Gastrocnemius medialis (tissue), 4 donors: ENCODE measurements around the gene RAB6D. TPM values are rescaled to one million over a fixed set of nuclear protein-coding genes. Genes with fewer than 3 reads are reported as not detected.
"Not testable (repeated sequence)": the region's sequence is repeated elsewhere in the genome, so short reads cannot be mapped to it uniquely, and the experiment has no call there.

ENCODE experiments used
- ATAC-seq, 2 donors: fragments of 150-250 bp; one replicate each; pipeline ENCODE4 v1.9.1; 2016
- DNase-seq, 2 donors: peaks; one replicate each; pipeline ENCODE4 v3.0.0-alpha.2; 2019
- H3K27ac ChIP-seq, 4 donors: fragments of 200-600 bp; sonication (generic); 1 replicate in 1 of 4; 2 replicates in 3 of 4; pipeline ENCODE4 v1.5.1; 2016 to 2018; ENCODE audit warnings: mild to moderate bottlenecking in 2 of 4, moderate library complexity in 1 of 4
- H3K27me3 ChIP-seq, 3 donors: fragments of 200-600 bp; sonication (generic) in 2 of 3; 1 replicate in 1 of 3; 2 replicates in 2 of 3; pipeline versions ENCODE4 v1.5.1 to v1.6.0; 2016 to 2019; ENCODE audit warnings: mild to moderate bottlenecking in 1 of 3, moderate library complexity in 1 of 3
- H3K36me3 ChIP-seq, 2 donors: fragments of 200-600 bp; sonication (generic) in 1 of 2; one replicate each; pipeline ENCODE4 v1.5.1; 2017 to 2018
- H3K4me1 ChIP-seq, 2 donors: fragments of 200-600 bp; sonication (generic) in 1 of 2; one replicate each; pipeline ENCODE4 v1.5.1; 2016 to 2017; ENCODE audit warnings: mild to moderate bottlenecking in 2 of 2
- H3K4me3 ChIP-seq, 4 donors: fragments of 200-600 bp; sonication (generic) in 3 of 4; 1 replicate in 1 of 4; 2 replicates in 3 of 4; pipeline ENCODE4 v1.5.1; 2016 to 2019; ENCODE audit warnings: mild to moderate bottlenecking in 2 of 4
- H3K9me3 ChIP-seq, 3 donors: fragments of 200-600 bp; sonication (generic) in 2 of 3; 1 replicate in 1 of 3; 2 replicates in 2 of 3; pipeline ENCODE4 v1.5.1; 2016 to 2019
- POLR2A ChIP-seq, 2 donors: fragments of 450-650 bp; IDR thresholded peaks; one replicate each; pipeline ENCODE4 v1.6.1; 2017; ENCODE audit warnings: antibody characterized with exemption in 2 of 2, mild to moderate bottlenecking in 2 of 2, moderate library complexity in 2 of 2
- in situ Hi-C, 4 donors: fragments of 200-750 bp; cut with MboI; loops; one replicate each; pipeline versions ENCODE4 v1.15.0 to v1.8.0; 2017; ENCODE audit warnings: low sequenced_read_pairs in 4 of 4
- intact Hi-C: fragments of 100-400 bp; cut with DNase I; formaldehyde crosslinking; loops from one replicate; pipeline ENCODE4 v1.15.1; 2023; ENCODE audit warnings: low total_unique reads
- total RNA-seq, 4 donors: library from RNA; depleted of rRNA; stranded (reverse); fragments of >200 nt; gene quantifications; one replicate each; pipeline versions ENCODE4 v1.1.0 to v1.2.3, GENCODE V29; 2016
- TF ChIP-seq, protein P1 (sequence below), 5 experiments: fragments of 450-650 bp in 3 of 5; fragments of 200-600 bp in 2 of 5; sonication (generic) in 2 of 5; IDR thresholded peaks in 4 of 5; conservative IDR thresholded peaks in 1 of 5; 1 replicate in 4 of 5; 2 replicates in 1 of 5; pipeline ENCODE4 v1.5.1; 2016 to 2019; ENCODE audit warnings: antibody characterized with exemption in 5 of 5, mild to moderate bottlenecking in 3 of 5, moderate library complexity in 3 of 5

Gene RAB6D
- total RNA-seq, 4 donors from 2014 or later = not detected

DNA sequence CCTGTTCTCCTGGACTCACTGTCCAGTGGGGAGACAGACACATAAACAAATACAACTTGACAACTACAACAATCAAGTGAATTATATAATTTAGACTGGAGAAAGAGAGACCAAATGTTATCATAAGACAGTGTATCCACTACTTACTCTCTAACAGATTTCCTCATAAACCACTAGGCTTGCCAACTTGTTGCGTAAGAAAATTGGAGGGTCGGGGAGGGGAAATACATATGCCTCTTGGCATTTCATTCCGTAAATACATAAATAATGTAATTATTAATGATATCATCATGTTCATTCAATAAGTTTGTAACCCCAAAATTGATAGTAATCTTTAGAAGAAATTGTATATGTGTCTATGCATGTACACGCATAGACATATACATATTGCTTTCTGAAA, 14.9 kb downstream of the RAB6D start:
- no peak overlapping the region for H3K27ac ChIP-seq
- no peak for ATAC-seq
- H3K9me3 ChIP-seq = no peaks in the 10 kb centered on the region
- intact Hi-C loops = no loop called here
- no peak for DNase-seq
- no peaks in the 10 kb centered on the region for H3K36me3 ChIP-seq
- no peaks in the 10 kb centered on the region for H3K4me1 ChIP-seq
- in situ Hi-C loops = no loop called here
- no peaks in the 10 kb centered on the region for H3K27me3 ChIP-seq
- TF ChIP-seq, protein P1, sequence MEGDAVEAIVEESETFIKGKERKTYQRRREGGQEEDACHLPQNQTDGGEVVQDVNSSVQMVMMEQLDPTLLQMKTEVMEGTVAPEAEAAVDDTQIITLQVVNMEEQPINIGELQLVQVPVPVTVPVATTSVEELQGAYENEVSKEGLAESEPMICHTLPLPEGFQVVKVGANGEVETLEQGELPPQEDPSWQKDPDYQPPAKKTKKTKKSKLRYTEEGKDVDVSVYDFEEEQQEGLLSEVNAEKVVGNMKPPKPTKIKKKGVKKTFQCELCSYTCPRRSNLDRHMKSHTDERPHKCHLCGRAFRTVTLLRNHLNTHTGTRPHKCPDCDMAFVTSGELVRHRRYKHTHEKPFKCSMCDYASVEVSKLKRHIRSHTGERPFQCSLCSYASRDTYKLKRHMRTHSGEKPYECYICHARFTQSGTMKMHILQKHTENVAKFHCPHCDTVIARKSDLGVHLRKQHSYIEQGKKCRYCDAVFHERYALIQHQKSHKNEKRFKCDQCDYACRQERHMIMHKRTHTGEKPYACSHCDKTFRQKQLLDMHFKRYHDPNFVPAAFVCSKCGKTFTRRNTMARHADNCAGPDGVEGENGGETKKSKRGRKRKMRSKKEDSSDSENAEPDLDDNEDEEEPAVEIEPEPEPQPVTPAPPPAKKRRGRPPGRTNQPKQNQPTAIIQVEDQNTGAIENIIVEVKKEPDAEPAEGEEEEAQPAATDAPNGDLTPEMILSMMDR (IDR thresholded peaks at IDR 0.05 in 4 of 5, conservative IDR thresholded peaks at IDR 0.05 in 1 of 5) = no peak
- TF ChIP-seq POLR2A (IDR thresholded peaks at IDR 0.05) = no peak
- no peak overlapping the region for H3K4me3 ChIP-seq

DNA sequence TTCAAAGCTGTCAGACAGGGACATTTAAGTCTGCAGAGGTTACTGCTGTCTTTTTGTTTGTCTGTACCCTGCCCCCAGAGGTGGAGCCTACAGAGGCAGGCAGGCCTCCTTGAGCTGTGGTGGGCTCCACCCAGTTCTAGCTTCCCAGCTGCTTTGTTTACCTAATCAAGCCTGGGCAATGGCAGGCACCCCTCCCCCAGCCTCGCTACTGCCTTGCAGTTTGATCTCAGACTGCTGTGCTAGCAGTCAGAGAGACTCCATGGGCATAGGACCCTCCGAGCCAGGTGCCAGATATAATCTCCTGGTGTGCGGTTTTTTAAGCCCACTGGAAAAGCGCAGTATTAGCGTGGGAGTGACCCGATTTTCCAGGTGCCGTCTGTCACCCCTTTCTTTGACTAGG, 16.9 kb downstream of the RAB6D start:
- H3K27ac ChIP-seq, H3K27me3 ChIP-seq, intact Hi-C loops, ATAC-seq, H3K4me3 ChIP-seq, H3K4me1 ChIP-seq, H3K9me3 ChIP-seq, DNase-seq, H3K36me3 ChIP-seq, in situ Hi-C loops: not testable (repeated sequence)

DNA sequence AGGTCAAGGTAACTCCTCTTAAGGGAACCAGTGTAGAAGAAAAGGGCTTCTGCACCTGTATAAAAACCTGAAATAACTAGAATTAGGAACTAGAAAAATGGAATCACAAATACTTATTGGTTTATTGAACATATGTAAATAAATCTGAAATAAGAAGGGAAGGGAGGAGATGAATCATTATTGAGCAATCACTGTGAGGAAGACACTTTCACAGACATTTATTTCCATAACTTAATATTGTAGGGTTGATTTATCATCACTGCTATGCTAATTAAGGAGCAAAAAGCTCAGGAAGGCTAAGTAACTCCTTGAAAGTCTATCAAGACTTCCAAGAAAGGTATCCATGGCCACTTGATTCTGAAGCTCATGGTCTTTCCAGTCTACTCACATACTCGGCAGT, 24.7 kb downstream of the RAB6D start:
- not testable (repeated sequence) for ATAC-seq

DNA sequence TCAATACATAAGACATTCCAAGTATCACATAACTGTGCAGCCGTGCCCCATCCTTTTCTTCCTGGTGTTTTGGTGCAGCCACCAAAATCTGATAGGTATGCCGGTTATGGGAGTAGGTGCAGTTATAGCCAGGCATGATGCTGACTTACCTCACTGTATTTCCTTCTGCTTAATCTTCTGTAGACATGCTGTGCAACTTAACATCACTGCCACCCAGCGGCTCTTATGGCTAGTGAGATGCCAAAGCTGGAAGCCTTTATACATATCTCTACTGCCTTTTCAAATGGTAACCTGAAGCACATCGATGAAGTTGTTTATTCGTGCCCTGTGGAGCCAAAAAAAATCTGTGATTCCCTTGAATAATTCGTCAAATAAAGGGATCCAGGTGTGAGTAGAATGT, 28.6 kb downstream of the RAB6D start:
- DNase-seq, H3K27me3 ChIP-seq, H3K9me3 ChIP-seq, in situ Hi-C loops, H3K36me3 ChIP-seq, H3K4me3 ChIP-seq, intact Hi-C loops, ATAC-seq, H3K27ac ChIP-seq, H3K4me1 ChIP-seq: not testable (repeated sequence)

More for the DNA sequence above, 24.7 kb downstream of the RAB6D start:
- intact Hi-C loops, H3K4me3 ChIP-seq, H3K36me3 ChIP-seq, H3K27ac ChIP-seq, H3K9me3 ChIP-seq, in situ Hi-C loops, H3K4me1 ChIP-seq, DNase-seq, H3K27me3 ChIP-seq: not testable (repeated sequence)

DNA sequence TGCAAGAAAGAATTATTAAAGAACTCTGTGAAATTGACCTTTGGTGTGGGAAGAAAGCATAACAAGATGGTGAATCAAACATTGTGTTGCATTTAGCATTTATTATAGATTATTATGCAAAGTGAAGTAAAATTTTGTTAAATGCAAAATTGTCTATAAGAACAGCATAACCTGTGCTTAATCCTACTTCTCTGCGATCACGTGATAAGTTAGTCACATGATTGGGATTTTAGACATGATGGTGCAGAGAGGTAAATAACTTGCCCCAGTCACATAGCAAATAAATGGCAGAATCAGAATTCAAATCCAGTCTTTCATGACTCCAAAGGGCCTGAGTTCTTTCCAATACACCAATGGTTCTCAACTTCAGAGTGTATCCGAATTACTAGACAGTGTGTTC, 31.3 kb downstream of the RAB6D start:
- H3K4me3 ChIP-seq, intact Hi-C loops, ATAC-seq, H3K27ac ChIP-seq, H3K9me3 ChIP-seq, H3K36me3 ChIP-seq, H3K27me3 ChIP-seq, H3K4me1 ChIP-seq, DNase-seq, in situ Hi-C loops: not testable (repeated sequence)

DNA sequence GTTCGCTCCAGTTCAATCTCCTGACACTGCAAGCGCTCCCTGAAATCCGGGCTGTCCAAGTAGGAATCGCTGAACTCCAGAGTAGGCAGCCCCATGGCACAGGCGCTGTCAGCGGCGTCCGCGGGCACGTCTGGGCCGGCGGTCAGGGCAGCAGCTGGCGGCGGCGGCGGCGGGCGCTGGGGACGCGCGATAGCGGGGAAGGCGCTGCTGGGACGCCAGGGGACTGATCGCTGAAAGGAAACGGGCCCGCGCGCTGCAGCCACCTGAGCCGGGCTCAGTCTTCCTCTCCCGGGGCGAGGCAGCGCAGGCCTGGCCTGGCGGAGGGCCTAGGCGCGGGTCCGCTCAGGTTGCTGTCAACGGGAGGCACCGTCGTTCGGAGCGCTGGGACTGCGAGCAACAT, 33.0 kb downstream of the RAB6D start:
- DNase-seq, H3K9me3 ChIP-seq, H3K27ac ChIP-seq, ATAC-seq, in situ Hi-C loops, H3K36me3 ChIP-seq, intact Hi-C loops, H3K4me3 ChIP-seq, H3K4me1 ChIP-seq, H3K27me3 ChIP-seq: not testable (repeated sequence)

DNA sequence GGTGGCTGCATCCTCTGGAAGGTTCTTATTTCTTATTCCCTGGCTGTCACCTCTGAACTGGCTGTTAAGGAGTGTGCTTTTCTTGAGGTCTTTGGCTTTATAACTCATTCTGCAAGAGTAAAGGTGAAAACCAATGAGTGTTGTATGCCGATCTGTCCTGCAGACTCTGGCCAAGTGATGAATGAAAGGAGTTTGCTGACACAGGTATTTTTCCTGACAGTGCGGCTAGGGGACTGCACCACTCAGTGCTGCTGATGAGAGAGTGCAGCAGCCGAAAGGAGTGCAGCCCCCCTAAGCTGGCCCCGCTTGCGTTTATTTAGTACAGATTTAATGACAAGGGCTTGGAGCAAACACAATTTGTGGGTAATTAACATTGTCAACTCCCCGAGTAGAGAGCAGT, 41.8 kb downstream of the RAB6D start:
- Histone ChIP-seq H3K27me3 (no peaks in the 10 kb centered on the region), H3K36me3 (no peaks in the 10 kb centered on the region), H3K27ac (no peak overlapping the region), H3K4me1 (no peaks in the 10 kb centered on the region), H3K4me3 (no peak overlapping the region), H3K9me3 (no peaks in the 10 kb centered on the region)
- in situ Hi-C loops = no loop called here
- ATAC-seq = no peak
- TF ChIP-seq, protein P1 (IDR thresholded peaks at IDR 0.05 in 4 of 5, conservative IDR thresholded peaks at IDR 0.05 in 1 of 5) = no peak
- TF ChIP-seq POLR2A (IDR thresholded peaks at IDR 0.05) = no peak
- DNase-seq = no peak
- intact Hi-C loops = no loop called here

DNA sequence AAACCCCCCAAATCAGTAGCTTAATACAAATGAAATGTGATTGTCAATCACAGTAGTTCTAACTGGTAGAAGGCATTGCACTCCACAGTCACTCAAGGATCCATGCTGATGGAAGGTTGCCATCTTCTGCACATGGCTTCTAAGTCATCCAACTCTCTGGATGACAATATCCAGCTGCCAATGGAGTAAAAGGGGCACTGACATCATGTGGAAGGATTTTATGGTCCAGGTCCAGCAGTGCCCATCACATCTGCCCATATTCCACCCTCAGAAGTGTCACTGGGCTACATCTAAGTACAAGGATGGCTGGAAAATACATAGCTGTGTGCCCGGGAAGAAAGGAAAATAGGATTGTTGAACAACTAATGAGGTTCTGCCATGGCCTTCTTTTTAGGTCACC, 42.6 kb downstream of the RAB6D start:
- intact Hi-C loops, H3K4me3 ChIP-seq, H3K4me1 ChIP-seq, H3K27me3 ChIP-seq, H3K9me3 ChIP-seq, H3K36me3 ChIP-seq, ATAC-seq, DNase-seq, H3K27ac ChIP-seq, in situ Hi-C loops: not testable (repeated sequence)

DNA sequence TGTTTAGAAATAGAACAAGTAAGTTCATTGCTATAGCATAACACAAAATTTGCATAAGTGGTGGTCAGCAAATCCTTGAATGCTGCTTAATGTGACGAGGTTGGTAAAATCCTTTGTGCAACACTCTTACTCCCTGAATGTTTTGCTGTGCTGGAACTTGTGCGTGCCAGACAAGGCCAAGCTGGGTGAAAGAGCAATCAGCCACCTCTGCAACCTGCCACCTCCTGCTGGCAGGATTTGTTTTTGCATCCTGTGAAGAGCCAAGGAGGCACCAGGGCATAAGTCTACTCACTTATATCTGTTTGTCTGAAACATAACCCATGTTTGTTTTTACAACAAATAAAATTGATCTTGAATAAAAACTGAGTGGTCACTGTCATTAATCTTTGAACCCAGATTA, 53.0 kb downstream of the RAB6D start:
- H3K36me3 ChIP-seq, H3K4me1 ChIP-seq, H3K27me3 ChIP-seq, H3K9me3 ChIP-seq, ATAC-seq, DNase-seq, intact Hi-C loops, H3K27ac ChIP-seq, H3K4me3 ChIP-seq, in situ Hi-C loops: not testable (repeated sequence)
